ENCODE measurements around the gene DTNB. TPM values are rescaled to one million over a fixed set of nuclear protein-coding genes. Genes with fewer than 3 reads are reported as not detected.

Gene DTNB
- total and polyA plus RNA-seq, 2 donors (not counting 3 experiments of a cell fraction or from before 2014, with no cell fraction given) = 11.5 to 17.0 TPM

- Histone ChIP-seq H3K4me2 (ENCODE audit: insufficient read depth, low read length) (no peak overlapping the region), H3K27ac (ENCODE audit: insufficient read depth, low read depth, low read length) (no peak overlapping the region), H3K36me3 (ENCODE audit: control insufficient read depth in 2 of 2, extremely low read depth in 1 of 2, insufficient read depth in 2 of 2, low read length in 2 of 2) (no peaks in the 10 kb centered on the region), H3K9me3 (replicated peaks; ENCODE audit: control insufficient read depth, insufficient read depth, low read length) (no peaks in the 10 kb centered on the region), H3K4me3 (replicated peaks in 1 of 3; ENCODE audit: insufficient read depth in 1 of 3, low read depth in 1 of 3, low read length in 3 of 3) (no peak overlapping the region), H4K20me1 (replicated peaks; ENCODE audit: control insufficient read depth, extremely low read depth, insufficient read depth, low read length) (no peaks in the 10 kb centered on the region), H3K9me1 (replicated peaks; ENCODE audit: control insufficient read depth, extremely low read depth, insufficient read depth, low read length) (no peaks in the 10 kb centered on the region), H3K27me3 (ENCODE audit: control insufficient read depth in 2 of 2, insufficient read depth in 2 of 2, low read length in 2 of 2) (no peaks in the 10 kb centered on the region), H3K79me2 (ENCODE audit: control insufficient read depth, insufficient read depth, low read length) (no peaks in the 10 kb centered on the region), H3K9ac (replicated peaks; ENCODE audit: extremely low read depth, insufficient read depth, low read length) (no peak overlapping the region), H3K4me1 (ENCODE audit: control insufficient read depth, extremely low read depth, insufficient read depth, low read length) (no peaks in the 10 kb centered on the region), H2AFZ (ENCODE audit: low read depth, low read length) (no peak overlapping the region)
- no peak for TF ChIP-seq GATA2 (IDR thresholded peaks at IDR 0.05; ENCODE audit: insufficient read depth, insufficient read length, low read depth, low read length)
- no peak for TF ChIP-seq FOS (IDR thresholded peaks at IDR 0.05; ENCODE audit: borderline replicate concordance, insufficient read depth, low read length)
- no peak for TF ChIP-seq MAX (IDR thresholded peaks at IDR 0.05; ENCODE audit: insufficient read depth, insufficient read length)
- TF ChIP-seq POLR2AphosphoS5 (IDR thresholded peaks at IDR 0.05; ENCODE audit: insufficient read depth, low read depth, low read length) = no peak
- TF ChIP-seq EZH2 (IDR thresholded peaks at IDR 0.05; ENCODE audit: borderline replicate concordance, low read depth, low read length, severe bottlenecking) = no peak
- TF ChIP-seq, protein P1, sequence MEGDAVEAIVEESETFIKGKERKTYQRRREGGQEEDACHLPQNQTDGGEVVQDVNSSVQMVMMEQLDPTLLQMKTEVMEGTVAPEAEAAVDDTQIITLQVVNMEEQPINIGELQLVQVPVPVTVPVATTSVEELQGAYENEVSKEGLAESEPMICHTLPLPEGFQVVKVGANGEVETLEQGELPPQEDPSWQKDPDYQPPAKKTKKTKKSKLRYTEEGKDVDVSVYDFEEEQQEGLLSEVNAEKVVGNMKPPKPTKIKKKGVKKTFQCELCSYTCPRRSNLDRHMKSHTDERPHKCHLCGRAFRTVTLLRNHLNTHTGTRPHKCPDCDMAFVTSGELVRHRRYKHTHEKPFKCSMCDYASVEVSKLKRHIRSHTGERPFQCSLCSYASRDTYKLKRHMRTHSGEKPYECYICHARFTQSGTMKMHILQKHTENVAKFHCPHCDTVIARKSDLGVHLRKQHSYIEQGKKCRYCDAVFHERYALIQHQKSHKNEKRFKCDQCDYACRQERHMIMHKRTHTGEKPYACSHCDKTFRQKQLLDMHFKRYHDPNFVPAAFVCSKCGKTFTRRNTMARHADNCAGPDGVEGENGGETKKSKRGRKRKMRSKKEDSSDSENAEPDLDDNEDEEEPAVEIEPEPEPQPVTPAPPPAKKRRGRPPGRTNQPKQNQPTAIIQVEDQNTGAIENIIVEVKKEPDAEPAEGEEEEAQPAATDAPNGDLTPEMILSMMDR (IDR thresholded peaks at IDR 0.05; ENCODE audit: extremely low read depth in 1 of 2, insufficient read depth in 1 of 2, low read depth in 1 of 2, low read length in 2 of 2) = no peak
- TF ChIP-seq MYC (IDR thresholded peaks at IDR 0.05; ENCODE audit: low read depth, low read length) = no peak
- no peak for TF ChIP-seq JUN (IDR thresholded peaks at IDR 0.05; ENCODE audit: borderline replicate concordance, insufficient read depth, insufficient read length, low read depth)
- no peak for TF ChIP-seq POLR2A (IDR thresholded peaks at IDR 0.05; ENCODE audit: low read depth, low read length)
- CTCF ChIA-PET = no interaction called here
- POLR2A ChIA-PET = interaction anchor here (0.6 kb wide), 1 partner anchor 256 kb away, joined by 4 read pairs; no protein-coding TSS in a partner anchor
- dilution Hi-C loops (cut with MboI; ENCODE audit: extremely low pct_ligation_motif_present, low sequenced_read_pairs) (no loop called here), intact Hi-C loops (cut with micrococcal nuclease) (no loop called here)
- FAIRE-seq (no peak), DNase-seq (ENCODE audit: low read depth, low spot score) (no peak)
- BruUV-seq (replicated peaks) = no TSS peak
These were observed 264.3 kb downstream of the DTNB start for GRCh38 chr2:25409044-25409443.
